H1 (cell line): Measurements from ENCODE around the gene MSI2. TPM values are rescaled to one million over a fixed set of nuclear protein-coding genes. Genes with fewer than 3 reads are reported as not detected.

Experiments
- CTCF ChIA-PET: fragments of 300-600 bp; sonication (Branson Sonifier 250); formaldehyde crosslinking; loops from one replicate; lab custom pipeline; 2021; ENCODE audit not compliant: partially characterized antibody; lab: Charles Lee
- POLR2A ChIA-PET: fragments of 300-600 bp; sonication (Branson Sonifier 250); formaldehyde crosslinking; loops from one replicate; lab custom pipeline; 2021; ENCODE audit warnings: inconsistent platforms; ENCODE audit not compliant: partially characterized antibody; lab: Charles Lee
- DNase-seq, 2 experiments: peaks; one replicate each; pipeline versions ENCODE4 v3.0.0 to v3.0.0-alpha.2; 2010 to 2022; ENCODE audit warnings: low spot score in 2 of 2, low read depth in 1 of 2, mixed read lengths in 1 of 2
- FAIRE-seq: peaks from 2 replicates; lab custom pipeline; 2011; peaks lifted over from hg19 to GRCh38; lab: Jason Lieb, UNC
- H2AFZ ChIP-seq: 2 replicates; pipeline ENCODE4 v1.8.1; 2012; ENCODE audit warnings: low read length, inconsistent platforms
- H2AK5ac ChIP-seq: 2 replicates; pipeline ENCODE4 v1.6.1; 2013; ENCODE audit warnings: low read depth, low read length
- H2BK120ac ChIP-seq: replicated peaks from 2 replicates; pipeline ENCODE3; 2013; ENCODE audit warnings: low read depth, low read length, inconsistent platforms
- H2BK12ac ChIP-seq: 2 replicates; pipeline ENCODE4 v1.6.1; 2013; ENCODE audit warnings: low read depth, low read length
- H2BK15ac ChIP-seq: 2 replicates; pipeline ENCODE4 v1.6.1; 2013; ENCODE audit warnings: low read length
- H2BK20ac ChIP-seq: 2 replicates; pipeline ENCODE4 v1.6.1; 2013; ENCODE audit warnings: low read length
- H2BK5ac ChIP-seq: 2 replicates; pipeline ENCODE4 v1.6.1; 2013; ENCODE audit warnings: low read depth, low read length
- H3K14ac ChIP-seq: 2 replicates; pipeline ENCODE4 v1.6.1; 2013; ENCODE audit warnings: inconsistent platforms; ENCODE audit not compliant: insufficient read length
- H3K18ac ChIP-seq: 2 replicates; pipeline ENCODE4 v1.6.1; 2013; ENCODE audit warnings: low read length; ENCODE audit errors: extremely low read depth
- H3K23ac ChIP-seq: 2 replicates; pipeline ENCODE4 v1.6.1; 2013; ENCODE audit warnings: inconsistent platforms; ENCODE audit not compliant: insufficient read length
- H3K23me2 ChIP-seq: 2 replicates; pipeline ENCODE4 v1.6.1; 2013; ENCODE audit warnings: low read depth, low read length
- H3K27ac ChIP-seq: 2 replicates; pipeline ENCODE4 v1.6.1; 2011; ENCODE audit warnings: low read depth, low read length, inconsistent platforms
- H3K27me3 ChIP-seq, 4 experiments: replicated peaks in 1 of 4; 1 replicate in 1 of 4; 2 replicates in 3 of 4; pipeline versions ENCODE4 v1.6.1 to v1.8.1; 2011 to 2013; ENCODE audit warnings: low read length in 3 of 4, mild to moderate bottlenecking in 3 of 4, inconsistent platforms in 2 of 4, mixed read lengths in 2 of 4, moderate library complexity in 1 of 4; ENCODE audit not compliant: control insufficient read depth in 3 of 4, insufficient read depth in 3 of 4; ENCODE audit errors: extremely low read depth in 1 of 4
- H3K36me3 ChIP-seq, 4 experiments: 2 replicates each; pipeline versions ENCODE4 v1.6.1 to v1.8.1; 2011 to 2013; ENCODE audit warnings: mild to moderate bottlenecking in 4 of 4, low read length in 3 of 4, moderate library complexity in 2 of 4, control low read depth in 1 of 4, inconsistent platforms in 1 of 4; ENCODE audit not compliant: insufficient read depth in 4 of 4, control insufficient read depth in 2 of 4
- H3K4ac ChIP-seq: replicated peaks from 2 replicates; pipeline ENCODE3; 2013; ENCODE audit warnings: low read length, low read depth, mixed read lengths, inconsistent platforms; ENCODE audit not compliant: insufficient read length
- H3K4me1 ChIP-seq, 4 experiments: replicated peaks in 1 of 4; 1 replicate in 1 of 4; 2 replicates in 3 of 4; pipeline versions ENCODE4 v1.6.1 to v1.8.1; 2011 to 2013; ENCODE audit warnings: low read length in 3 of 4, inconsistent platforms in 2 of 4, mixed read lengths in 1 of 4; ENCODE audit not compliant: insufficient read depth in 4 of 4, control insufficient read depth in 3 of 4
- H3K4me2 ChIP-seq, 2 experiments: 2 replicates each; pipeline versions ENCODE4 v1.6.1 to v1.8.1; 2011 to 2013; ENCODE audit warnings: low read depth in 2 of 2, low read length in 2 of 2, control low read depth in 1 of 2, inconsistent platforms in 1 of 2, mild to moderate bottlenecking in 1 of 2; ENCODE audit not compliant: insufficient read depth in 1 of 2
- H3K4me3 ChIP-seq, 4 experiments: fragments of 200-600, 300-600 bp in 1 of 4; sonication (generic), shearing (Covaris generic), sonication (Bioruptor Twin) in 1 of 4; 2 replicates each; pipeline versions ENCODE4 v1.5.1 to v1.8.1; 2011 to 2016; ENCODE audit warnings: low read length in 4 of 4, low read depth in 3 of 4, control low read depth in 2 of 4, inconsistent platforms in 2 of 4, mild to moderate bottlenecking in 2 of 4, mixed read lengths in 1 of 4, moderate library complexity in 1 of 4; ENCODE audit not compliant: insufficient read depth in 2 of 4; ENCODE audit errors: extremely low read depth in 1 of 4
- H3K56ac ChIP-seq: replicated peaks from 2 replicates; pipeline ENCODE3; 2013; ENCODE audit warnings: low read depth, mild to moderate bottlenecking, mixed read lengths, low read length, inconsistent platforms; ENCODE audit not compliant: insufficient read length
- H3K79me1 ChIP-seq: 2 replicates; pipeline ENCODE4 v1.6.1; 2013; ENCODE audit warnings: low read depth, low read length, control low read depth
- H3K79me2 ChIP-seq, 2 experiments: 2 replicates each; pipeline versions ENCODE4 v1.6.1 to v1.8.1; 2012 to 2013; ENCODE audit warnings: low read length in 2 of 2, mild to moderate bottlenecking in 2 of 2, inconsistent platforms in 1 of 2; ENCODE audit not compliant: insufficient read depth in 2 of 2, control insufficient read depth in 1 of 2
- H3K9ac ChIP-seq, 4 experiments: replicated peaks in 1 of 4; 1 replicate in 1 of 4; 2 replicates in 3 of 4; pipeline versions ENCODE4 v1.6.1 to v1.8.1; 2011 to 2013; ENCODE audit warnings: low read depth in 3 of 4, low read length in 3 of 4, control low read depth in 2 of 4, mild to moderate bottlenecking in 2 of 4, moderate library complexity in 2 of 4, inconsistent platforms in 1 of 4; ENCODE audit errors: extremely low read depth in 1 of 4
- H3K9me3 ChIP-seq, 2 experiments: 2 replicates each; pipeline versions ENCODE4 v1.6.1 to v1.8.1; 2012 to 2013; ENCODE audit warnings: mild to moderate bottlenecking in 2 of 2, moderate library complexity in 2 of 2, control low read depth in 1 of 2, inconsistent platforms in 1 of 2, low read depth in 1 of 2, low read length in 1 of 2, mixed read lengths in 1 of 2; ENCODE audit not compliant: insufficient read depth in 2 of 2
- H4K20me1 ChIP-seq, 2 experiments: replicated peaks in 1 of 2; 2 replicates each; pipeline versions ENCODE3 to v1.8.1; 2011 to 2013; ENCODE audit warnings: inconsistent platforms in 2 of 2, low read length in 2 of 2, mild to moderate bottlenecking in 1 of 2; ENCODE audit not compliant: insufficient read depth in 2 of 2, control insufficient read depth in 1 of 2
- H4K5ac ChIP-seq: 2 replicates; pipeline ENCODE4 v1.6.1; 2013; ENCODE audit warnings: low read length, low read depth, mixed read lengths, inconsistent platforms; ENCODE audit not compliant: insufficient read length
- H4K8ac ChIP-seq: 2 replicates; pipeline ENCODE4 v1.8.0; 2013; ENCODE audit warnings: mild to moderate bottlenecking, moderate library complexity, low read length, inconsistent platforms; ENCODE audit not compliant: insufficient read depth; ENCODE audit errors: extremely low read depth
- H4K91ac ChIP-seq: replicated peaks from 2 replicates; pipeline ENCODE3; 2013; ENCODE audit warnings: low read length, mixed read lengths, inconsistent platforms; ENCODE audit not compliant: insufficient read length
- NRF1 ChIP-seq: IDR thresholded peaks from 2 replicates; pipeline ENCODE4 v1.6.1; 2011; ENCODE audit warnings: mild to moderate bottlenecking, low read depth, low read length, improper control_type of control experiment
- WGBS, 2 experiments: shearing (Covaris generic) in 1 of 2; methylation state at CpG; one replicate each; pipeline versions ENCODE4 v1.1.6 to v1.1.7; 2013 to 2015; ENCODE audit warnings: low lambda C conversion rate in 2 of 2, mixed read lengths in 2 of 2, inconsistent platforms in 1 of 2, low coverage in 1 of 2, missing lambda C conversion rate in 1 of 2; ENCODE audit not compliant: insufficient replicate concordance in 2 of 2, insufficient coverage in 1 of 2, insufficient read length in 1 of 2; ENCODE audit errors: extremely low coverage in 1 of 2, missing lambda C conversion rate in 1 of 2; 5-methylcytosine and 5-hydroxymethylcytosine counted together
- polyA plus RNA-seq, 7 experiments: library from polyadenylated mRNA; depleted of rRNA in 3 of 7; stranded (reverse) in 5 of 7; unstranded in 2 of 7; fragments of >200 nt in 5 of 7; fragments of 200-250 nt in 2 of 7; gene quantifications; 1 replicate in 5 of 7; 2 replicates in 1 of 7; 4 replicates in 1 of 7; pipeline versions ENCODE4 v1.2.1 to v1.2.3, GENCODE V29; 2011 to 2013; ENCODE audit warnings: missing spikeins in 2 of 7, mixed read lengths in 2 of 7
- total RNA-seq: library from RNA; stranded (reverse); fragmentation: NEBNext Ultra II Directional; extraction: Animal tissue kit (Norgen Biotek cat#: 25700); gene quantifications from 2 replicates; pipeline ENCODE4 v1.2.1, GENCODE V29; 2021

MSI2 gene
- total and polyA plus RNA-seq, 2 of the 8 experiments (the other 6 are each of a cell fraction or from before 2014, with no cell fraction given) = 36.7 to 80.6 TPM

DNA sequence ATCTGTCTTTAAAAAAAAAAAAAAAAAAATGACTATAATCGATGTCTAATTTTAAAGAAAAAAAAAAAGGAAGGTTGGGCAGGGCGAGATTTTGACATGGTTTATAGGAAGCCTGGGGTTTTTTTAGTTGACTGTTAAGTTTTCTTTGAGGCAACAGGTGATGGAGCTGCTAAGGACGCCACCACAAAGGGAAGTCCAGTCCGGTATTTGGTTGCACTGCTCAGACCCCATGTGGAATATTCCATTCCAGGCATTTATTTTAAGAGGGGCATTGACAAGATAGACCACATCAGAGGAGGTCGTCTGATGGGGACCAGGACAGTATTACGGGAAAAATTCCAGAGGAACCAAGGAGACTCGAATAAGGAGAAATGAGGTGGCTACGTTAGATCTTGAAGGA is 320.4 kb downstream of the MSI2 start:
- Histone ChIP-seq H3K14ac (no peak overlapping the region), H3K27me3 (no peaks in the 10 kb centered on the region), H3K4me2 (no peak overlapping the region), H3K4me1 (peaks cover 0 to 14% (median 2%) of the 10 kb centered on the region in 4 experiments; a peak in 3 of 7 replicates), H2AFZ (no peak overlapping the region), H3K79me1 (no peaks in the 10 kb centered on the region), H2BK5ac (no peak overlapping the region), H2BK20ac (no peak overlapping the region), H3K36me3 (no peaks in the 10 kb centered on the region), H3K56ac (no peak overlapping the region), H4K8ac (no peak overlapping the region), H4K91ac (no peak overlapping the region), H3K4ac (no peak overlapping the region), H3K79me2 (no peaks in the 10 kb centered on the region), H3K23me2 (no peaks in the 10 kb centered on the region), H3K23ac (no peak overlapping the region), H3K18ac (no peak overlapping the region), H2BK120ac (no peak overlapping the region), H2BK12ac (no peak overlapping the region), H3K27ac (no peak overlapping the region), H2AK5ac (no peak overlapping the region), H4K20me1 (no peaks in the 10 kb centered on the region), H3K9ac (no peak overlapping the region), H2BK15ac (no peak overlapping the region), H3K4me3 (no peak overlapping the region), H4K5ac (no peak overlapping the region), H3K9me3 (no peaks in the 10 kb centered on the region)
- ChIA-PET POLR2A (no interaction called here), CTCF (interaction anchor here (1.3 to 3.3 kb wide), 6 partner anchors 8 to 36 kb away, joined by 4 to 10 read pairs (median 6); no protein-coding TSS in a partner anchor)
- 93% methylated on average over 6 of the region's 8 CpGs; no CpG with 5 or more reads in 1 of the 2 experiments for WGBS, 2 experiments
- no peak for FAIRE-seq
- no peak for DNase-seq
- no peak for TF ChIP-seq NRF1
